Activated naive CD8-positive, alpha-beta T cell treated with anti-CD3 and anti-CD28 coated beads, Interleukin-2, amount 50 U/mL, for 24 hours (primary cell): Measurements from ENCODE around the gene TCEANC2.
A peak's percentile ranks its signal among the peaks of the same experiment; 100 is the strongest.
"Not testable (repeated sequence)": the region's sequence is repeated elsewhere in the genome, so short reads cannot be mapped to it uniquely, and the experiment has no call there.

ENCODE experiments used
- ATAC-seq: fragments of 150-1000 bp; cut with Tn5 transposase; one replicate; pipeline ENCODE4 v1.10.0; 2021
- DNase-seq: peaks from one replicate; pipeline ENCODE4 v3.0.0; 2021
- H3K27ac Mint-ChIP-seq: one replicate; pipeline ENCODE4 v1.8.0; 2021; ENCODE audit warnings: mild to moderate bottlenecking, mixed read lengths
- H3K27me3 Mint-ChIP-seq: one replicate; pipeline ENCODE4 v1.8.0; 2021; ENCODE audit warnings: mixed read lengths
- H3K36me3 Mint-ChIP-seq: one replicate; pipeline ENCODE4 v1.8.0; 2021; ENCODE audit warnings: low read depth, mixed read lengths
- H3K4me1 Mint-ChIP-seq: one replicate; pipeline ENCODE4 v1.8.0; 2021; ENCODE audit warnings: mixed read lengths
- H3K4me3 Mint-ChIP-seq: one replicate; pipeline ENCODE4 v1.8.0; 2021; ENCODE audit warnings: mild to moderate bottlenecking, moderate library complexity, mixed read lengths
- H3K9me3 Mint-ChIP-seq: one replicate; pipeline ENCODE4 v1.8.0; 2021; ENCODE audit warnings: mixed read lengths

TCEANC2 gene

GRCh38 chr1:54052934-54053744, at the start of gene TCEANC2, which contains the start of gene TMEM59:
Gene TCEANC2, plus strand, starts transcription at chr1:54053608. Its CDS starts 815 bp downstream, at chr1:54054423.
Gene TMEM59, minus strand, starts transcription at chr1:54053204. Its CDS starts 16 bp downstream, at chr1:54053188.
- Mint-ChIP-seq H3K9me3 (no peaks in the 10 kb centered on the region), H3K27me3 (no peaks in the 10 kb centered on the region), H3K4me1 (peaks cover 45% of the 10 kb centered on the region), H3K4me3 (no peak within 1 kb of the TSS), H3K27ac (no peak within 1 kb of the TSS), H3K36me3 (peaks cover 20% of the 10 kb centered on the region)
- DNase-seq, result peak; percentile 94
- peak; percentile 98 for ATAC-seq

- H3K4me3 Mint-ChIP-seq, H3K27ac Mint-ChIP-seq, H3K36me3 Mint-ChIP-seq, H3K27me3 Mint-ChIP-seq, H3K4me1 Mint-ChIP-seq, H3K9me3 Mint-ChIP-seq, ATAC-seq, DNase-seq: not testable (repeated sequence)
Measured at GRCh38 chr1:54003750-54004480, 49.5 kb upstream of the TCEANC2 start.

GRCh38 chr1:54004481-54005049, 48.8 kb upstream of the TCEANC2 start:
- no peaks in the 10 kb centered on the region for H3K36me3 Mint-ChIP-seq
- H3K4me1 Mint-ChIP-seq, result no peaks in the 10 kb centered on the region
- no peaks in the 10 kb centered on the region for H3K9me3 Mint-ChIP-seq
- H3K4me3 Mint-ChIP-seq, result no peak overlapping the region
- peaks cover 4% of the 10 kb centered on the region for H3K27me3 Mint-ChIP-seq
- ATAC-seq, result no peak
- DNase-seq, result no peak
- H3K27ac Mint-ChIP-seq, result no peak overlapping the region

- ATAC-seq, result no peak
- no peak for DNase-seq
- H3K4me1 Mint-ChIP-seq, result no peaks in the 10 kb centered on the region
- H3K4me3 Mint-ChIP-seq, result no peak overlapping the region
- no peaks in the 10 kb centered on the region for H3K36me3 Mint-ChIP-seq
- peaks cover 4% of the 10 kb centered on the region for H3K27me3 Mint-ChIP-seq
- H3K9me3 Mint-ChIP-seq, result no peaks in the 10 kb centered on the region
- H3K27ac Mint-ChIP-seq, result no peak overlapping the region
Measured at GRCh38 chr1:54006508-54006907, 46.9 kb upstream of the TCEANC2 start.

- H3K4me3 Mint-ChIP-seq, result no peak overlapping the region
- no peak for DNase-seq
- no peak overlapping the region for H3K27ac Mint-ChIP-seq
- ATAC-seq, result no peak
- no peaks in the 10 kb centered on the region for H3K4me1 Mint-ChIP-seq
- peaks cover 4% of the 10 kb centered on the region for H3K27me3 Mint-ChIP-seq
- no peaks in the 10 kb centered on the region for H3K36me3 Mint-ChIP-seq
- H3K9me3 Mint-ChIP-seq, result no peaks in the 10 kb centered on the region
Measured at GRCh38 chr1:54007613-54008012, 45.8 kb upstream of the TCEANC2 start.

- ATAC-seq (no peak), DNase-seq (no peak)
- Mint-ChIP-seq H3K27ac (no peak overlapping the region), H3K4me1 (no peaks in the 10 kb centered on the region), H3K4me3 (no peak overlapping the region), H3K9me3 (no peaks in the 10 kb centered on the region), H3K27me3 (peaks cover 13% of the 10 kb centered on the region), H3K36me3 (no peaks in the 10 kb centered on the region)
Measured at GRCh38 chr1:54008876-54009275, 44.5 kb upstream of the TCEANC2 start.

- H3K4me3 Mint-ChIP-seq, result no peak overlapping the region
- H3K27ac Mint-ChIP-seq, result no peak overlapping the region
- H3K9me3 Mint-ChIP-seq, result no peaks in the 10 kb centered on the region
- DNase-seq (no peak), ATAC-seq (no peak)
- H3K36me3 Mint-ChIP-seq, result no peaks in the 10 kb centered on the region
- peaks cover 13% of the 10 kb centered on the region for H3K27me3 Mint-ChIP-seq
- H3K4me1 Mint-ChIP-seq, result no peaks in the 10 kb centered on the region
Measured at GRCh38 chr1:54009406-54009805, 44.0 kb upstream of the TCEANC2 start.

GRCh38 chr1:54010415-54011117, 42.8 kb upstream of the TCEANC2 start:
- Mint-ChIP-seq H3K9me3 (no peaks in the 10 kb centered on the region), H3K36me3 (no peaks in the 10 kb centered on the region), H3K27ac (no peak overlapping the region), H3K4me3 (no peak overlapping the region), H3K27me3 (peaks cover 13% of the 10 kb centered on the region), H3K4me1 (no peaks in the 10 kb centered on the region)
- DNase-seq, result no peak
- ATAC-seq, result no peak

GRCh38 chr1:54011316-54012007, 41.9 kb upstream of the TCEANC2 start:
- Mint-ChIP-seq H3K27ac (no peak overlapping the region), H3K4me3 (no peak overlapping the region), H3K36me3 (no peaks in the 10 kb centered on the region), H3K27me3 (peaks cover 13% of the 10 kb centered on the region), H3K4me1 (no peaks in the 10 kb centered on the region), H3K9me3 (no peaks in the 10 kb centered on the region)
- DNase-seq (no peak), ATAC-seq (no peak)

- H3K27ac Mint-ChIP-seq, result no peak overlapping the region
- no peaks in the 10 kb centered on the region for H3K4me1 Mint-ChIP-seq
- ATAC-seq, result no peak
- H3K4me3 Mint-ChIP-seq, result no peak overlapping the region
- H3K9me3 Mint-ChIP-seq, result no peaks in the 10 kb centered on the region
- peaks cover 13% of the 10 kb centered on the region for H3K27me3 Mint-ChIP-seq
- H3K36me3 Mint-ChIP-seq, result no peaks in the 10 kb centered on the region
- DNase-seq, result no peak
Measured at GRCh38 chr1:54012008-54012325, 41.4 kb upstream of the TCEANC2 start.

GRCh38 chr1:54012863-54013262, 40.5 kb upstream of the TCEANC2 start:
- DNase-seq (no peak), ATAC-seq (no peak)
- H3K4me1 Mint-ChIP-seq, result no peaks in the 10 kb centered on the region
- H3K36me3 Mint-ChIP-seq, result no peaks in the 10 kb centered on the region
- H3K4me3 Mint-ChIP-seq, result no peak overlapping the region
- H3K27me3 Mint-ChIP-seq, result peaks cover 13% of the 10 kb centered on the region
- no peaks in the 10 kb centered on the region for H3K9me3 Mint-ChIP-seq
- no peak overlapping the region for H3K27ac Mint-ChIP-seq

GRCh38 chr1:54013393-54014008, 39.9 kb upstream of the TCEANC2 start:
- H3K36me3 Mint-ChIP-seq, result no peaks in the 10 kb centered on the region
- DNase-seq (no peak), ATAC-seq (no peak)
- H3K9me3 Mint-ChIP-seq, result no peaks in the 10 kb centered on the region
- no peak overlapping the region for H3K27ac Mint-ChIP-seq
- no peaks in the 10 kb centered on the region for H3K4me1 Mint-ChIP-seq
- peaks cover 12% of the 10 kb centered on the region for H3K27me3 Mint-ChIP-seq
- no peak overlapping the region for H3K4me3 Mint-ChIP-seq

- Mint-ChIP-seq H3K4me1 (no peaks in the 10 kb centered on the region), H3K27ac (no peak overlapping the region)
Measured at GRCh38 chr1:54014009-54014629, 39.3 kb upstream of the TCEANC2 start.

More at GRCh38 chr1:54014009-54014629, 39.3 kb upstream of the TCEANC2 start:
- Mint-ChIP-seq H3K4me3 (no peak overlapping the region), H3K36me3 (no peaks in the 10 kb centered on the region), H3K27me3 (peaks cover 9% of the 10 kb centered on the region), H3K9me3 (no peaks in the 10 kb centered on the region)
- no peak for ATAC-seq
- no peak for DNase-seq
